ENCODE measurements around the gene TMCO2.
"Not testable (repeated sequence)": the region's sequence is repeated elsewhere in the genome, so short reads cannot be mapped to it uniquely, and the experiment has no call there.

Gene TMCO2

DNA sequence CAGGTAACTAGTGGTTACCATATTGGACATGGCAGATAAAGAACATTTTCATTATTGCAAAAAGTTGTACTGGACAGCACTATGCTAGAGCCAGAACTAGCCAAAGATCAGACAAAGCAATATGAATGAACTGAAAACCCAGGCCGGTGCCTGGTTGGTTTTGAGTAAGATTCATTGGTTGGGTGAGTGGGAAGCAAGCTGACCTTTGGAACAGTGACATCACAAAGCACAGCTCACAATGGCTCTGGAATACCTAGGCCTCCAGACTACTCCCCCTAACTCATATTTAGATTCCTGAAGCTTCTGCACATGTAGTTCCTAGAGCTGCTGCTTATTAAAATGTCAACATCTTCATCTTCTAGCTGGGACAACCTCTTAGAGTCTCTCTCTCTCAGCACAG is at the start of gene TMCO2:
TMCO2 (plus strand) TSS at position 283 of the 400 bp plus-strand sequence; CDS start at position 340, 57 bp downstream.
- TF ChIP-seq, protein P1, sequence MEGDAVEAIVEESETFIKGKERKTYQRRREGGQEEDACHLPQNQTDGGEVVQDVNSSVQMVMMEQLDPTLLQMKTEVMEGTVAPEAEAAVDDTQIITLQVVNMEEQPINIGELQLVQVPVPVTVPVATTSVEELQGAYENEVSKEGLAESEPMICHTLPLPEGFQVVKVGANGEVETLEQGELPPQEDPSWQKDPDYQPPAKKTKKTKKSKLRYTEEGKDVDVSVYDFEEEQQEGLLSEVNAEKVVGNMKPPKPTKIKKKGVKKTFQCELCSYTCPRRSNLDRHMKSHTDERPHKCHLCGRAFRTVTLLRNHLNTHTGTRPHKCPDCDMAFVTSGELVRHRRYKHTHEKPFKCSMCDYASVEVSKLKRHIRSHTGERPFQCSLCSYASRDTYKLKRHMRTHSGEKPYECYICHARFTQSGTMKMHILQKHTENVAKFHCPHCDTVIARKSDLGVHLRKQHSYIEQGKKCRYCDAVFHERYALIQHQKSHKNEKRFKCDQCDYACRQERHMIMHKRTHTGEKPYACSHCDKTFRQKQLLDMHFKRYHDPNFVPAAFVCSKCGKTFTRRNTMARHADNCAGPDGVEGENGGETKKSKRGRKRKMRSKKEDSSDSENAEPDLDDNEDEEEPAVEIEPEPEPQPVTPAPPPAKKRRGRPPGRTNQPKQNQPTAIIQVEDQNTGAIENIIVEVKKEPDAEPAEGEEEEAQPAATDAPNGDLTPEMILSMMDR (IDR thresholded peaks at IDR 0.05; ENCODE audit: insufficient read depth, low read depth, low read length, missing control alignments) = no peak
- H3K4me3 ChIP-seq (ENCODE audit: low read depth, low read length) = no peak within 1 kb of the TSS
- DNase-seq (ENCODE audit: low read depth) = no peak

DNA sequence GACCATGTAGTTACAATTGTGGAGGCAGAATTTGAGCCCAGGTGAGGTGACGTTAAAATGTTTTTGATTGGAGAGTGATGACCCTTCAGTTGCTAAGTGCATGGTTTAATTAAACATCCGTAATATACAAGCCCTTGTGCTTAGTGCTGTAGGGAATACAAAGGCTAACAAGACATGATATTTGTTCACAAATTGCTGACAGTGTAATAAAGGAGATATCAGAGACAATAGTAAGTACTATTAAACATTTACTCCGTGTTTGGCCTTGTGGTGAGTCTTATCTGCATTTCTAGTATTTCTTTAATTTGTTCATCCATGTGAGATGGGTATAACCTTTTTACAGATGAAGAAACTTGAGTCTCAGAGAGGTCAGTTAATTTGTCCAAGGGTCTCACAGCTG is 48.6 kb upstream of the TMCO2 start:
- H3K4me3 ChIP-seq (ENCODE audit: low read depth, low read length) = no peak overlapping the region
- no peak for DNase-seq (ENCODE audit: low read depth)
- TF ChIP-seq, protein P1 (IDR thresholded peaks at IDR 0.05; ENCODE audit: insufficient read depth, low read depth, low read length, missing control alignments) = no peak

DNA sequence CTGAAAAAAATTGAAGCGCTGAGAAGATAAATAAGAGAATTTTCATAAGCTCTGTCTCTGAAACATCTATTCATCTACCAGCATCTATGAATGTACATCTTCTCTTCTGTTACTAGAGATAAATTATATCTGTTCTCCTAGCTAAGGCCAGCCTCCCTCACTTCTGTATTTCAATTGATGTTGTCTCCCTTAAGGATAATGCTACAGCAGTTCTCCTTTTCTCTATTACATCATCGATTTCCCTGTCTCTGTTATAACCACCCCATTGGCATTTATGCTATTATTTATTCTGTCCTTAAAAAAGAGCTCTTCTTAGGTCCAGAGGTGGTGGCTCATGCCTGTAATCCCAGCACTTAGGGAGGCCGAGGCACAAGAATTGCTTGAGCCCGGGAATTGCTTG is 42.9 kb upstream of the TMCO2 start:
- H3K4me3 ChIP-seq (ENCODE audit: low read depth, low read length) = no peak overlapping the region
- no peak for DNase-seq (ENCODE audit: low read depth)
- TF ChIP-seq, protein P1 (IDR thresholded peaks at IDR 0.05; ENCODE audit: insufficient read depth, low read depth, low read length, missing control alignments) = no peak

DNA sequence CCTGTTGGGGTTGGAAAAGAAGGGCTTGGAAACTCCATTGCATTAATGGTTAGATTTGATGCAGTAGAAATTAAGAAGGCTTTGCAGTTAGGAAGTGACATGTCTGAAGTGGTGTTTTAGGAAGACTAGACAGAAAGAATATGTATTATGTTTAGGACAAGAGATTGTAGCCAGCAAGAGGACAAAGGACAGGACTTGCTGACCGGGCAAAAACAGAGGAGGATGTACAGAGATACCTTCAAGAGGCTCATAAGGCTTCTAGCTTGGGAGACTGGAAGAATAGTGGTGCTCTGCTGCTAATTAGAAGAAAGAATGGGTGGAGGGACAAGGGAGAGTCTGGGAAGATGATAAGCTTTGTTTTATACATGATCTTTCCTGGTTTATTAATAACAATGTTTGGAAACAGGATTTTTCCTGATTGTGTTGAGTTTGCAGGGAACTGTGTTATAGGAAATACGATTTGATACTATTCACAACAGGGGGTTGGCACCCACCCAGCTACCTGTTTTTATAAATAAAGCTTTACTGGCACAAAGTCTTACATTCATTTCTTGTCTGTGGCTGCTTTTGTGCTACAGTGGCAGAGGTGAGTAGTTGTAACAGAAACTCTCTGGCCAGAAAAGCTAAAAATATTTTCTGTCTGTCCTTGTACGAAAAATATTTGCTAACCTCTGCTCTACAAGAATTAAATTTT is 37.1 kb upstream of the TMCO2 start:
- H3K4me3 ChIP-seq (ENCODE audit: low read depth, low read length) = no peak overlapping the region
- DNase-seq (ENCODE audit: low read depth) = no peak
- TF ChIP-seq, protein P1 (IDR thresholded peaks at IDR 0.05; ENCODE audit: insufficient read depth, low read depth, low read length, missing control alignments) = no peak

DNA sequence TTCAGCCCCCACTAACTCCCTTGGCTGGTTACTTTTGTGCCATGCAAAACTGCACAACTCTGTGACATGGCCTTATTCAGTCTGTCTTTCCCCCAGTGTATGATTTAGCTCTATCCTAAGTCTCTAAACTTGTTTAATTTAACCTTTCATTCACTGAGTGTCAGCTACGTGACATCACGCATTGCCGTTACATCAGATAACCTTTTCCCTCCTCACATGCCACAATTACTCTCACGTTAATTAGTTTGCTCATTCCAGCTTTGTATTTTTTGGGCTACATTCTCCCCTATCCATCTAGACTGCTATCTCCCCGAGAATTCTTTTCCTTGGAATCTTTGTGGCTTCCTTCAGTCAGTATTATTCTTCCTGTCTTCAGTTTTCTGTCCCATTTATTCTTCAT is 29.4 kb upstream of the TMCO2 start:
- H3K4me3 ChIP-seq (ENCODE audit: low read depth, low read length) = no peak overlapping the region
- no peak for DNase-seq (ENCODE audit: low read depth)
- TF ChIP-seq, protein P1 (IDR thresholded peaks at IDR 0.05; ENCODE audit: insufficient read depth, low read depth, low read length, missing control alignments) = no peak

DNA sequence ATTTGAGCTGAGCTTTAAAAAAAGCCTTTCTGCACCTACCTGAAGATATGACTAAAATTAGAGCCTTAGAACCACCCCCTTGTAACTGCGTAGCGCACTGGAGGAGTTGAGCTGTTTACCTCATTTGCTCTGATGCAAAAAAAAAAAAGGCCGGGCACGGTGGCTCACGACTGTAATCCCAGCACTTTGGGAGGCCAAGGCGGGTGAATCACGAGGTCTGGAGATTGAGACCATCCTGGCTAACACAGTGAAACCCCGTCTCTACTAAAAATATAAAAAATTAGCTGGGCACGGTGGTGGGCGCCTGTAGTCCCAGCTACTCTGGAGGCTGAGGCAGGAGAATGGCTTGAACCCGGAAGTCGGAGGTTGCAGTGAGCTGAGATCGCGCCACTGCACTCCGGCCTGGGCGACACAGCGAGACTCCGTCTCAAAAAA is 26.2 kb upstream of the TMCO2 start:
- DNase-seq (ENCODE audit: low read depth); H3K4me3 ChIP-seq (ENCODE audit: low read depth, low read length): not testable (repeated sequence)

DNA sequence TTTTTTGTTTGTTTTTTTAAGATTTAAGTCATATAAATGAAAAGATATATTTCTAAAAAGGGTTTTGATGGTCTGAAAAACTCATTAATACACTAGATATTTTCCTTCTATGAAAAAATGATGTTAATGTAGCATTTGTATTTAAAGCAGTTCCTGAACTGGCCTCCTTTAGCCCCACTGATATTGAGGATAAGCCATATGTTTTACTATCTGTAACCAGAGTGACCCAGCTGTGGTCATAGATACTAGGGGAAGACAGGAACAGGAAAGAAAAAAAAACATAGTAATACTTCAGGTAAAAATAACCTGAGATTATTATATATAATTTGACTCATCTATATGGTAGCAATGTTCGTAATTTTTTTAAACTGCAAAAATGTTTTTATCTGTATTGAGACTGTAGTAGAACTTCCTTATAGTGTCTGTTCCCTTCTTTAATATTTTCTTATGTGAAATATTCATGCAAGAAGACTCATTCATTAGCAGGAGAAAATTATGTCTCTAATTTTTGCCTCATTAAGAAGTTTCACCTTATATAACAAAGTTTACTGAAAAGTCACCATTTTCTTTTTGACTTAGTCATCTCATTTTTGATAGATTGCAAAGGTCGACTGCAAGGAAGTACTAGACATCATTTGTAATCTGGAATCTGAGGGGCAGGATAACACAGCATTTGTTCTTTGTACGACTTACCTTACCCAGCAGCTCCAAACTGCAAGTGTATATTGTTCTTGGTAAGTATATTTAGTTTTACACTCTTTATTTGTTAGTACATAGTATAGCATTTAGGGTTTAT is 25.6 kb upstream of the TMCO2 start:
- TF ChIP-seq, protein P1 (IDR thresholded peaks at IDR 0.05; ENCODE audit: insufficient read depth, low read depth, low read length, missing control alignments) = no peak
- no peak for DNase-seq (ENCODE audit: low read depth)
- H3K4me3 ChIP-seq (ENCODE audit: low read depth, low read length) = no peak overlapping the region
